Measurements from ENCODE around the gene SPARCL1. TPM values are rescaled to one million over a fixed set of nuclear protein-coding genes. Genes with fewer than 3 reads are reported as not detected.
"Not testable (repeated sequence)": the region's sequence is repeated elsewhere in the genome, so short reads cannot be mapped to it uniquely, and the experiment has no call there.

SPARCL1 gene
- total RNA-seq, 1 experiment from 2014 or later: 0.12 TPM

GRCh38 chr4:87444741-87445140 lies 84.4 kb downstream of the SPARCL1 start:
- DNase-seq (ENCODE audit: low read depth): no peak

DNA sequence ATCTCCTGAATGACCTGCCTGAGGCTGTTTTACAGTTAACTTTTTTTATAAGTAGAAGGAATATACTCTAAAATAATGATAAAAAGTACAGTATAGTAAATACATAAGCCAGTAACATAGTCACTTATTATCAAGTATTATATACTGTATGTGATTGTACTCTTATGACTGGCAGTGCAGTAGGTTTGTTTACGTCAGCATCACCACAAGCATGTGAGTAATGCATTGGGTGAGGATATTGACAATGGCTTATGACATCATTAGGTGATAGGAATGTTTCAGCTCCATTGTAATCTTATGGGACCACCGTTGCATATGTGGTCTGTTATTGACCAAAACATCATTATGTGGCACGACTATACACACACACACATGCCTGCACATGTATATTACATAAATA lies 86.3 kb downstream of the SPARCL1 start:
- DNase-seq (ENCODE audit: low read depth): no peak

GRCh38 chr4:87433342-87433741 lies 95.8 kb downstream of the SPARCL1 start:
- no peak for DNase-seq (ENCODE audit: low read depth)

GRCh38 chr4:87430038-87430437 lies 99.1 kb downstream of the SPARCL1 start:
- no peak for DNase-seq (ENCODE audit: low read depth)

- no peak for DNase-seq (ENCODE audit: low read depth)
Observed at GRCh38 chr4:87428979-87429378, 100.2 kb downstream of the SPARCL1 start.

GRCh38 chr4:87427518-87427868 lies 101.7 kb downstream of the SPARCL1 start:
- DNase-seq (ENCODE audit: low read depth): no peak

DNA sequence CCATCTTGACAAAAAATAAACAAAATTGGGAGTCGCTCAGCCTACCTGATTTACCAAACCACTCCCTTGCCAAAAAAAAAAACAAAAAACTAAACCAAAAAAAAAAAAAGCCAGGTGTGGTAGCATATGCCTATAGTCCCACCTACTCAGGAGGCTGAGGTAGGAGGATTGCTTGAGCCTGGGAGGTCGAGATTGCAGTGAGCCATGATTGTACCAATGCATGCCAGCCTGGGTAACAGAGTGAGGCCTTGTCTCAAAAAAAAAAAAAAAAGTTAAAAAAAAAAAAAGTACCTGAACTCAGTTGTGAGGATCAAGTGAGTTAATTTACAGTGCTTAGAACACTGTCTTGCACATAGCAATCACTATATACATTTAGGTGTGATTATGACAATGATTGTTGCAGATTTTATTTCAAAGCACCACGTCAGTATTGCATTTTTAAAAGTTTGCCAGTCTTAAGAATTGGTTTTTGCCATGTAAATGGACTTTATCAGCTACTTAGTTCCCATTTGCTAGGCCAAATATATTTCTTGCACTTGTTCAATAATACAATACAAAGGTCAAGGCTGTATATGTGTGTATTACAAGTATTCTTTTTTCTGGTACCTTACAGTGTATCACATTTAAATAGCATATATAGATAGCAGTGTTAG lies 102.2 kb downstream of the SPARCL1 start:
- no peak for DNase-seq (ENCODE audit: low read depth)

- no peak for DNase-seq (ENCODE audit: low read depth)
Observed at GRCh38 chr4:87425711-87426110, 103.5 kb downstream of the SPARCL1 start.

DNA sequence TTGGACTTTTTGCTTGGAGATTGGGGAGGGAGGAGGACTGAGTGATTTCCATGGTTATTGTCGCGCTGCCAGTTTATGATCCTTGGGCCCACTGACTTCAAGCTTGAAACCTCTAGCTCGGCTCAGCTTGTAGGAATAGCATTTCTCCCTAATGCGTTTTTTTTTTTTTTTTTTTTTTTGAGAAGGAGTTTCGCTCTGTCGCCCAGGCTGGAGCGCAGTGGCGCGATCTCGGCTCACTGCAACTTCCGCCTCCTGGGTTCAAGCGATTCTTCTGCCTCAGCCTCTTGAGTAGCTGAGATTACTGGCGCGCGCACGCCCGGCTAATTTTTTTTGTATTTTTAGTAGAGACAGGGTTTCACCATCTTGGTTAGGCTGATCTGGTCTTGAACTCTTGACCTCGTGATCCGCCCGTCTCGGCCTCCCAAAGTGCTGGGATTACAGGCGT lies 105.1 kb downstream of the SPARCL1 start:
- DNase-seq (ENCODE audit: low read depth): not testable (repeated sequence)

Other genes starting within 250 kb of the SPARCL1 start
- 0.49 TPM in 1 of 2 replicates, not detected in the other for gene HSD17B13, start 206.5 kb downstream of the SPARCL1 start, total RNA-seq (2014; rRNA removed; shearing (Covaris generic))
- 96.4 and 120 TPM in 2 replicates for gene HSD17B11, start 138.2 kb downstream of the SPARCL1 start, total RNA-seq (2014; rRNA removed; shearing (Covaris generic))
- 6.2 and 10.3 TPM in 2 replicates for gene NUDT9, start 106.8 kb downstream of the SPARCL1 start, total RNA-seq (2014; rRNA removed; shearing (Covaris generic))
- not detected in 2 replicates for gene DSPP, start 79.2 kb upstream of the SPARCL1 start, total RNA-seq (2014; rRNA removed; shearing (Covaris generic))
- not detected in 2 replicates for gene DMP1, start 120.9 kb upstream of the SPARCL1 start, total RNA-seq (2014; rRNA removed; shearing (Covaris generic))